ENCODE measurements around the gene RTP5. TPM values are rescaled to one million over a fixed set of nuclear protein-coding genes. Genes with fewer than 3 reads are reported as not detected.

RTP5 gene
- polyA plus RNA-seq, 4 donors, result not detected

- DNase-seq (ENCODE audit: low read depth in 4 of 4, low spot score in 3 of 4), result no peak
These were observed 12.4 kb upstream of the RTP5 start for GRCh38 chr2:241857041-241857541.

DNA sequence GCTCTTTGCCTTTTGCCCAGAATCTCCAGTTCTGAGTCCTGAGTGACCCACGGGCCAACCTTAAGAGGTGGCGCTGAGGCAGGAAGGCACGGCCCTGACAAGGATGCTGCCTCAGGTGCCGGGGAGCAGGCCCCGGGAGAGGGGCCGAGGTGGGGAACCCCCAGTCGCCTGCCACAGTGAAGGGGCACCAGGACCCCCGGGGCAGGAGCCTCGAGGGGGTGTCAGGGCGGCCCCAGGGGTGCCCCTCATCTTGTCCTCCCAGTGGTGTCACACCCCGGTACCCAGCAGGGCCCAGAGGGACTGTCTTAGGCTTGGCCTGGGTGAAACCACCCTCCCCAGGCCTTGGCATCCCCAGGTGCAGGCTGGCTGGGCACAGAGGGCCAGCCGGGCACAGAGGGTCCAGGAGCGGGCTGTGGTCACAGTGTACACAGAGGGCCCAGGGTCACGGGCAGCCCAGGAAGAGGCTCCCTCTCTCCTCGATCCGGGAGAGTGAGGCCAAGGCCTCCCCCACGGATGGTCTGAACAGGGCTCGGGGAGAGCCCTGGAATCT, 11.9 kb upstream of the RTP5 start:
- DNase-seq (ENCODE audit: low read depth in 4 of 4, low spot score in 3 of 4), result no peak

DNA sequence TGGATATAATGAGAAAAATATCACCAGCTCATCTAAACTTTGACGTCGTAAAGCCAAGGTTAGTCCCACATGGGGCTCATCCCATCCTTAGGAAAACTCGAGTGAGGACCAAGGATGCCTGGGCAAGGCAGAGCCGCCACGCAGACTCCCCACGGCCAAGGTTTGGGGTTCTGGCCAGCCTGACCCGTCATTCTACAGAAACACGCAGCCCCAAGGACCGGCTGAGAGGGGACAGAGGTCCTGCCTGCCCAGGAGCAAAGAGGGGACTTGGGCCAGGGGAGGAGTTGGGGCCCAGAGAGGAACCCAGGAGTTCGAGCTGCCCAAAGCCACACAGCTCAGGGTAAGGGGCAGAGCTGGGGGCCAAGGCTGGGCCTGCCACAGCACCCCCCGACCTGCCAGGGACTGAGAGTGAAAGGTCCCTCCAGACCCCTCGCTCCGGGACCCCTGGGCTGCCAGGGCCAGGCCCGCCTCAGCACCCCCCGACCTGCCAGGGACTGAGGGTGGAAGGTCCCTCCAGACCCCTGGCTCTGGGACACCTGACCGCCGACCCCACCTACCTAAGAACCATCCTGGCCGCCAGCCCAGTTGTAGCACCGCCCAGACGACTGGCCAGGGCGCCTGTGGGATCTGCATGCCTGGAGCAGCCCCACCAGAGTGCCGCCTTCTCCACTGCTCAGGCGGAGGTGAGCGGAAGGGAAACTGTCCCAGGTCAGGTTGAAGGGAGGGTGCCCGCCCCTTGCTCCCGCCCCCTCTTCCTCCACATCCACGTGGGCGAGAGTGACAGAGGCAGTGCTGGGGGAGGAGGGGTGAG, 11.1 kb upstream of the RTP5 start, which contains the start of gene PDCD1:
PDCD1 (minus strand) TSS at position 689 of the 811 bp plus-strand sequence; CDS start at position 633, 56 bp downstream.
- DNase-seq (ENCODE audit: low read depth in 4 of 4, low spot score in 3 of 4), result no peak

GRCh38 chr2:241859017-241859435, 10.5 kb upstream of the RTP5 start:
- DNase-seq (ENCODE audit: low read depth in 4 of 4, low spot score in 3 of 4), result no peak

DNA sequence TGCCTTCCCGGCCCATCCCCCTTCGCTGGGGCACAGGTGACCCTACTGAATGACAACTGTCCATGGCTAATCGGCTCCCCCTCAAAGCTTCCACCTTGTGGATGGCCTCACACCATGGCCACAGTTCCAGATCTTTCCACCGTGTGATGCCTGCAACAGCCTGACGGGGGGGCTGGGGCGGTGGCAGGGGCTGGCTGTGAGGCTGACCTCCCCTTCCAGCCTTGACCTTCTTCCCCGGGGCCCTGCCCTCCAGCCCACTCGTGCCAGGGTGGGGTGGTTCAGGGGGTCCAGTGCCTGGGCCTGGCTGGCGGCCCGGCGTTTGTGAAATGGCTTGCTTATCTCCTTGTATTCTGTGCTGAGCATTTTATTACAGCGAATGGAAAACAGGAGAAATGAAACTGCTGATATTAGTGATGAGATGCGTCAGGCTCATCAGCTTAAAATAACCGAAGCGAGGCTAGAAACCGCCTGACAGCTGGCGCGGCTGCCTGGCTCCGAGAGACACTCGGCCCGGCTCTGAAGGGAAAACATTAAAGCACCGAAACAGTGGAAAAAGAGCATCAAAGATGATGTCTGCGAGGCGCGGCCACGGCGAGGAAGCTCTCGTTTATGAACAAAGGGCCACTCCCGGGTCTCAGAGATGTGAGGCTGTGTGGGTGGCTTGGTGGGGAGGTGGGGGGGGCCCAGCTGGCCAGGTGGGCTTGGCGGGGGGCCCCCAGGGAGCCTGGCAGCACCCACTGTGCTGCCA, 9.9 kb upstream of the RTP5 start:
- no peak for DNase-seq (ENCODE audit: low read depth in 4 of 4, low spot score in 3 of 4)

DNA sequence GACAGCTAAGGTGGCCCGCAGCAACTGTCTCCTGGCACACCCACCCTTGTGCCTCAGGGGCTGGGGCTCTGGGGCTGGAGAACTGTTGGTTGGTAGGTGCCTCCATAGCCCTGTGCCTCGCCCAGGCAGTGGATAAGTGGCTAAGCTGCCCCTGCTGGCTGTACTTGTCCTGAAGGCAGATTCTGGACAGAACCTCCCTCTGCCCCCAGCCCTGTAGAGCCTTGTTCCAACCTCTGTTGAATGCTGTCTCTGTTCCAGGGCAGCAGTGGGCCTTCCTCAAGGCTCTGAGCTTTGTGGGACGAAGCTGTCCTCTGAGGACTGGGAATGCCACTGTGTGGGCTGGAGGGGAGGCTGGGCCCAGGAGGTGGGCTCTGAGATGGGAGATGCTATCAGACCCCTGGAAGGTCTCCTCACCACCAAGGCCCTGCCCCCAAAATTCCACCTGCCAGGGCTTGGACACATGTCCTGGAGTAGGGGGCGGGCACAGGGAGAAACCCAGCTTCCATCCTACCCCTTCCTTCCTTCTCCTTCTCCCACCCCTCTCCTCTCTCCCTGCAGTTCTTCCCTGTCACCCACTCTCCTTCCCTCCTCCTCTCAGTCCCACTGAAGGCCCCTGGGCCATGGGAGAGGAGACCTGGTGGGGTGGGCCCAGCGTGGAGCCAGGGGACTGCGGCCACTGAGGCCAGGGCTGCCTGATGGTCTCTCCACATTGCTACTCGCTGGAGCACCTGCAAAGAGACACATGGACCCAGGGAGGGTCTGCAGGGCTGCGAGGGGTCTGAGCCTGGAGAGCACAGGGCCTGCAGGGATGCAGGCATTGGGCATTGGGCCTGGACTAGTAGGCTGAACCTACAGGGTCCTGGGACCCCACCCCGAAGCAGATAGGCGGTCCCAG, 9.1 kb upstream of the RTP5 start:
- DNase-seq (ENCODE audit: low read depth in 4 of 4, low spot score in 3 of 4), result no peak

- no peak for DNase-seq (ENCODE audit: low read depth in 4 of 4, low spot score in 3 of 4)
These were observed 8.3 kb upstream of the RTP5 start for GRCh38 chr2:241861264-241861663.

DNA sequence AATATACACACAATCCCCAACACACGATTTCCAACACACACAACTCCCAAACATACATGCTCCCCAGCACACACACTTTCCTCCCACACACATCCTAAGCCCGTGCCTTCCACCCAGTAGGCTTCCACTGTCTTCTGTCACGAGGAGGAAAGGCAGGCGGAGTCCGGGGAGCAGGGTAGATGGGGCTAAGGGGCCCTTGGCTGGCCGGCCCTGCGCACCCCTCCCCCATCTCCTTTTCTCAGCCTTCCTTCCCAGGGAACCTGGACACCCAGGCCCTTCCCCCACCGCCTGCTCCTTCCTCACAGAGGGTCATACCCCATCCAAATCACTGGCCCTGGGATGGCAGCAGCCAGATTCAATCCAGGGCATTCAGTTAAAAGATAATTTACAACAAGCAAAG, 7.4 kb upstream of the RTP5 start:
- DNase-seq (ENCODE audit: low read depth in 4 of 4, low spot score in 3 of 4), result no peak

DNA sequence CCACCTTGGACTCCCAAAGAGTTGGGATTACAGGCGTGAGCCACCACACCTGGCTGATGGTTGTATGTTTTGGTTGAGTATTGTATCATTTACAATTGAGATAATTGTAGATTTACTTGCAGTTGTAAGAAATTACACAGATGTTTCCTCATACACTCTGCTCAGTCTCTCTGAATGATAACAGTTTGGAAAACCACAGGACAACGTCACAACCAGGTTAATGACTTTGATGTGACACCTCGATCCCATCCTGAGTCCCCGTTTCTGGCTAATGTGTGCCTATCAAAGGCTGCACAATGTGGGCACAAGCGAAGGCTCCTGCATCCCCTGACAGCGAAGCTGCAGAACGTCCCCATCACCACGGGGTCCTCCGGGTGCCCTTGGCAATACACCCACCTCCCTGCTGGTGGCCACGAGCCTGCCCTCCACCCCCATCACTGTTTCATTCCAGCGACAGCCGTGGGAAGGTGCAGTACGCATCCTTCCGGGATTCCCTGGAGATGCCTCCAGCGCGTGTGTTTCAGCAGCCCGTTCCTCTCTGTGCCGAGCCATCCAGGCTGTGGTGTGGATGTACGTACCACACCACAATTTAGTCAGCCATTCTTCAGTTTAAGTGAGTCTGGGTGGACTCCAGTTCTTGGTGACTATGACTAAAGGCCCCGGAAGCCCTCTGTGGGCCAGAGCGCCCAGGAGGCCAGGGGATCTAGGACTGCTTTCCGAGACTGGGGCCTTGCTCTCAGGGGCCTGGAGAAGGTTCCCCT, 6.6 kb upstream of the RTP5 start:
- DNase-seq (ENCODE audit: low read depth in 4 of 4, low spot score in 3 of 4), result no peak

DNA sequence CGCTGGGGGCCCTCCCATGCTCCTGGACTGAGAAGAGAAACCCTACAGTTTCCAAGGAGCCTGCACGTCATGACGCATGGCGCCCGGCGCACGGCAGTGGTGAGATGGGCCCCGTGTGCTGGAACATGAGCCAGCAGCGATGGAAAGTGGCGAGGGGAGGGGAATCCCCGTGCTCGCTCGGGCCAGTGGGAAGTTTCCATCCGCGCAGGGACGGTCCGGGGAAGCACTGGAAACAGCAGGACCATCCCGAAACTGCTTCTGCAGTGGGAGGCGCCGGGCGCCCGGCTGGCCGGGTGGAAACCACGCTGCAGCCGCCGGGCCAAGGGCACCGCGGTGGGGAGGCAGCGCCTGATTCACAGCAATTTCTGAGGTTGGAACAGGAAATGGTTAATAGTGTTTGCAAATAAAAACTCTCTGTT, 6.0 kb upstream of the RTP5 start:
- DNase-seq (ENCODE audit: low read depth in 4 of 4, low spot score in 3 of 4), result no peak

GRCh38 chr2:241864168-241864849, 5.2 kb upstream of the RTP5 start:
- DNase-seq (ENCODE audit: low read depth in 4 of 4, low spot score in 3 of 4), result no peak

- no peak for DNase-seq (ENCODE audit: low read depth in 4 of 4, low spot score in 3 of 4)
These were observed 4.7 kb upstream of the RTP5 start for GRCh38 chr2:241864850-241865213.

GRCh38 chr2:241865416-241865956, 4.0 kb upstream of the RTP5 start:
- DNase-seq (ENCODE audit: low read depth in 4 of 4, low spot score in 3 of 4), result no peak

- no peak for DNase-seq (ENCODE audit: low read depth in 4 of 4, low spot score in 3 of 4)
These were observed 3.4 kb upstream of the RTP5 start for GRCh38 chr2:241865957-241866789.

DNA sequence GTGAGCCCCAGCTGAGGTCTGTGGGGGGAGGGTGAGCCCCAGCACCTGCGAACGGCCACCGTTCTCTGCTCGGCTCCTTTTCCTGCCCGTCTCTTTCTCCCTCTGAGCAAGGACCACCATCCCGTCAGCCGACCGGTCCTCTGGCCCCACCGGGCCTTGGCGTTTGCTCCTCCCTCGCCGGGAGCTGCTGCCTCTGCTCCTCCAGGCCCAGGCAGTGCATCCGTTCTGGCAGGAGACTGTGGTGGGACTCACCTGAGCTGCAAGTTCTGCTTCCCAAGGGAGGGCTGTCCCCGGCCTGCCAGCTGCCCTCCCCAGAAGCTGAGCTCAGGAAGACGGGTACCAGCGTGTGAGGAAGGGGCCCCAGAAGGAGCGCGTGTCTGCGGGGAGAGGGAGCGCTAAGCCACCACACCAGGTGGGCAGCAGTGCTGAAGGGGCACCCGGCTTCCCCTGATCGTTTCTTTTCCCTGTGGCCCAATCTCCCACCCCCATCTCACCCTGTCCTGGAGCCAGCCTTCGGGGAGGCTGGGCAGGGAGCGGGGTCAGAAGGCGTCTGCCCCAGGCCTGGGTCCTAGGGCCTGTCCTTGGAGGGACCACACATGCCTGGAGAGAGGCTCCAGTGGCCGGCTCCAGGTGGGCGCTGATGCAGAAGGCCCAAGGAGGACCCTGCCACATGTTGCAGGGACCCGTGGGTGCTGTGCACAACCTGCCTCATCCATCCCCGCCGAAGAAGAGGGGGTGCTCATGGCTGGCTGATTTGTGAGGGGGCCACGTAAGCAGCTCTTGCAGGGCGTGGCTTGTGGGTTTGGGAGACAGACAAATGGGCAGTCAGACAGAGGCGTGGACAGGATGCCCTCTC, 2.5 kb upstream of the RTP5 start:
- DNase-seq (ENCODE audit: low read depth in 4 of 4, low spot score in 3 of 4), result no peak

- DNase-seq (ENCODE audit: low read depth in 4 of 4, low spot score in 3 of 4), result no peak
These were observed 1.6 kb upstream of the RTP5 start for GRCh38 chr2:241867776-241868420.

Measured in right renal pelvis (tissue), 4 donors.